Nasal cavity respiratory epithelium epithelial cell of viscerocranial mucosa (primary cell): Measurements from ENCODE around the gene ABHD14A. TPM values are rescaled to one million over a fixed set of nuclear protein-coding genes. Genes with fewer than 3 reads are reported as not detected.

ENCODE experiments used
- total RNA-seq: library from RNA; depleted of rRNA; stranded (reverse); fragments of >200 nt; gene quantifications from 2 replicates; pipeline ENCODE4 v1.2.3, GENCODE V29; 2014

Gene ABHD14A
- total RNA-seq, result 1.7 and 2.5 TPM in 2 replicates

GRCh38 chr3:51974963-51975851, at the start of gene ABHD14A:
ABHD14A (plus strand) TSS chr3:51975064; CDS start chr3:51975136, 72 bp downstream.

GRCh38 chr3:51941798-51942602, 32.9 kb upstream of the ABHD14A start, which contains the start of the genes PARP3 and RRP9:
PARP3 (plus strand) TSS chr3:51942363; CDS start chr3:51943356, 993 bp downstream.
RRP9 (minus strand) TSS chr3:51941904; CDS start chr3:51941867, 37 bp downstream.

GRCh38 chr3:51955175-51955892, 19.5 kb upstream of the ABHD14A start, which contains the start of gene GPR62:
GPR62 (plus strand) TSS chr3:51955381; CDS start chr3:51955653, 272 bp downstream.

DNA sequence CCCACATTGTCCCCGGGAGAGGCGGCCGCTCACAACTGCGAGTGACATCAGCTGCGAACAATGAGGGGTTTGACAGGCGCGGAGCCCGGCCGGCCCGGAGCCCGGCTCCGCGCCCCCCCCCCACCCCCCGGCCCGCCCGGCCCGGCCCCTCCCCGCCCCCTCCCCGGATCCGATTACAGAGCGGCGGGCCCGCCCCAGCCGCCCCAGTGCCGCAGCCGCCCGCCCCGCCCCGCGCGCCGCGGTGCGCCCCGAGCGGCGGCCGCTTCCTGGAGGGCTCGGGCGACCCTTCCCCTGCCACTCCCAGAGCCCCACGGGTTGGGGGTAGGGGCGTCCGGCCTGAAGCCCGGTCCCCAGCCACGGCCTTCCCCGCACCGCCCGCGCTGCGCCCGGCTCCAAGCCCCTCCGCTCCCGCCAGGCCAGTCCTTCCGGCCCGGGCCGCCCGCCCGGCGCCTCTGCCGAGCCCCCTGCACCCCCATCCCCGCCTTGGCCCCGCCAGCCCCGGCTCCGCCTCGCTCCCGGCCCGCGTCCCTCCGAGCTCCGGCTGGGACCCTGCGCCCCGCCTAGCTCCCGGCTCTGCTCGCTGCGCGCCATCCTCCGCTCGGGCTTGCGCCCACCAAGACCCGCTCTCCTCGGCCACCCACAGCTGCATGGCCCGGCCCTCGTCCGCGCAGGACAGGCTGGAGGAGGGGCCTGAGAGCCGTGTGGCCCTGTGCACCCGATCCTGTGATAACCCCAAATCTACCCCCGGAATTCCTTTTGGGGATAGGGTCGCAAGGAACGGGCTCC, 7.3 kb upstream of the ABHD14A start, which contains the start of gene PCBP4:
Gene PCBP4 (minus strand): TSS at position 71 of the 786 bp plus-strand sequence. CDS start 6,214 bp downstream, outside the sequence.

GRCh38 chr3:51982838-51983577, 8.1 kb downstream of the ABHD14A start, which contains the start of gene ACY1:
ACY1 (plus strand) TSS chr3:51983535; CDS start chr3:51984065, 530 bp downstream.

GRCh38 chr3:51995346-51996163, 20.7 kb downstream of the ABHD14A start, which contains the start of gene RPL29:
RPL29 (minus strand) TSS chr3:51995895; CDS start chr3:51995461, 434 bp downstream.

Other genes starting within 250 kb of the ABHD14A start
- gene IQCF6, start 195.8 kb upstream of the ABHD14A start, total RNA-seq, result not detected in 2 replicates
- not detected in 2 replicates for gene IQCF2, start 113.4 kb upstream of the ABHD14A start, total RNA-seq
- gene IQCF5, start 99.5 kb upstream of the ABHD14A start, total RNA-seq, result not detected in 2 replicates
- 0.14 TPM in 1 of 2 replicates, not detected in the other for gene IQCF1, start 71.7 kb upstream of the ABHD14A start, total RNA-seq
- 38.3 and 40.7 TPM in 2 replicates for gene RRP9, start 33.2 kb upstream of the ABHD14A start, total RNA-seq
- gene PARP3, start 32.7 kb upstream of the ABHD14A start, total RNA-seq, result 3.1 and 13.2 TPM in 2 replicates
- gene GPR62, start 19.7 kb upstream of the ABHD14A start, total RNA-seq, result under 0.01 TPM in 1 of 2 replicates, not detected in the other
- 10.3 and 14.7 TPM in 2 replicates for gene PCBP4, start 7.6 kb upstream of the ABHD14A start, total RNA-seq
- 16.4 and 27.0 TPM in 2 replicates for gene ABHD14B, start 1.0 kb upstream of the ABHD14A start, total RNA-seq
- gene ACY1, start 8.5 kb downstream of the ABHD14A start, total RNA-seq, result 56.2 and 72.1 TPM in 2 replicates
- gene RPL29, start 20.8 kb downstream of the ABHD14A start, total RNA-seq, result 839 and 989 TPM in 2 replicates
- gene DUSP7, start 81.5 kb downstream of the ABHD14A start, total RNA-seq, result 53.3 and 110 TPM in 2 replicates
- gene POC1A, start 179.4 kb downstream of the ABHD14A start, total RNA-seq, result 2.3 and 2.4 TPM in 2 replicates
- 56.0 and 63.2 TPM in 2 replicates for gene ALAS1, start 223.1 kb downstream of the ABHD14A start, total RNA-seq